Lower lobe of right lung (tissue), 2 donors: ENCODE results near the gene PATJ. TPM values are rescaled to one million over a fixed set of nuclear protein-coding genes. Genes with fewer than 3 reads are reported as not detected.
A peak's percentile ranks its signal among the peaks of the same experiment; 100 is the strongest.
"Not testable (repeated sequence)": the region's sequence is repeated elsewhere in the genome, so short reads cannot be mapped to it uniquely, and the experiment has no call there.

ENCODE experiments used
- ATAC-seq, 2 donors: fragments of 200-7000 bp; cut with Tn5 transposase; one replicate each; pipeline ENCODE4 v1.9.1; 2020 to 2022; ENCODE audit warnings: mild to moderate bottlenecking in 2 of 2, moderate library complexity in 2 of 2
- DNase-seq: peaks from one replicate; pipeline ENCODE4 v3.0.0-alpha.2; 2020
- H3K27ac ChIP-seq: fragments of 200-600 bp; one replicate; pipeline ENCODE4 v1.8.0; 2022
- H3K27me3 ChIP-seq: fragments of 200-600 bp; one replicate; pipeline ENCODE4 v1.8.0; 2022; ENCODE audit warnings: low read depth
- H3K36me3 ChIP-seq: fragments of 200-600 bp; one replicate; pipeline ENCODE4 v1.8.0; 2022; ENCODE audit warnings: mild to moderate bottlenecking
- H3K4me1 ChIP-seq: fragments of 200-600 bp; one replicate; pipeline ENCODE4 v1.8.0; 2022
- H3K4me3 ChIP-seq: fragments of 200-600 bp; one replicate; pipeline ENCODE4 v1.8.0; 2022; ENCODE audit warnings: mild to moderate bottlenecking
- H3K9me3 ChIP-seq: fragments of 200-600 bp; one replicate; pipeline ENCODE4 v1.8.0; 2022
- CTCF ChIP-seq: fragments of 200-600 bp; IDR thresholded peaks from one replicate; pipeline ENCODE4 v1.8.0; 2022; ENCODE audit warnings: antibody characterized with exemption, mild to moderate bottlenecking
- intact Hi-C: fragments of 100-400 bp; cut with DNase I; formaldehyde crosslinking; loops from one replicate; pipeline ENCODE4 v1.11.0; 2022
- total RNA-seq: library from RNA; stranded (reverse); fragmentation: NEBNext Ultra II Directional; extraction: Animal tissue kit (Norgen Biotek cat#: 25700); gene quantifications from one replicate; pipeline ENCODE4 v1.2.1, GENCODE V29; 2021
- donor health status: DM: no; HTN: yes; CAD: no; lungs with severe emphysema.

PATJ gene
- total RNA-seq, 1 donor from 2014 or later, result 63.9 TPM

- Histone ChIP-seq H3K4me3 (no peak overlapping the region), H3K9me3 (no peaks in the 10 kb centered on the region), H3K27ac (no peak overlapping the region), H3K27me3 (no peaks in the 10 kb centered on the region), H3K36me3 (peaks cover 8% of the 10 kb centered on the region), H3K4me1 (no peaks in the 10 kb centered on the region)
- ATAC-seq, result no peak
- intact Hi-C loops, result no loop called here
- TF ChIP-seq CTCF, result no peak
- DNase-seq, result no peak
Observed at GRCh38 chr1:61873581-61873980, 131.3 kb downstream of the PATJ start.

- intact Hi-C loops, result no loop called here
- no peaks in the 10 kb centered on the region for H3K9me3 ChIP-seq
- no peak for TF ChIP-seq CTCF
- ATAC-seq, result no peak
- no peak for DNase-seq
- H3K4me3 ChIP-seq, result no peak overlapping the region
- H3K27me3 ChIP-seq, result no peaks in the 10 kb centered on the region
- H3K27ac ChIP-seq, result no peak overlapping the region
- H3K36me3 ChIP-seq, result peaks cover 8% of the 10 kb centered on the region
- no peaks in the 10 kb centered on the region for H3K4me1 ChIP-seq
Observed at GRCh38 chr1:61873994-61874393, 131.7 kb downstream of the PATJ start.

GRCh38 chr1:61875198-61875597 is 132.9 kb downstream of the PATJ start:
- no peak for TF ChIP-seq CTCF
- Histone ChIP-seq H3K27me3 (no peaks in the 10 kb centered on the region), H3K4me1 (no peaks in the 10 kb centered on the region), H3K36me3 (peaks cover 8% of the 10 kb centered on the region), H3K4me3 (no peak overlapping the region), H3K9me3 (no peaks in the 10 kb centered on the region), H3K27ac (no peak overlapping the region)
- DNase-seq (no peak), ATAC-seq (no peak)
- intact Hi-C loops, result no loop called here

GRCh38 chr1:61879887-61880474 is 137.7 kb downstream of the PATJ start:
- ATAC-seq, H3K4me1 ChIP-seq, H3K9me3 ChIP-seq, H3K4me3 ChIP-seq, H3K27ac ChIP-seq, H3K36me3 ChIP-seq, intact Hi-C loops, DNase-seq, H3K27me3 ChIP-seq: not testable (repeated sequence)

GRCh38 chr1:61887076-61887867 is 145.0 kb downstream of the PATJ start:
- Histone ChIP-seq H3K9me3 (no peaks in the 10 kb centered on the region), H3K4me1 (peaks cover 14% of the 10 kb centered on the region), H3K4me3 (no peak overlapping the region), H3K27ac (peak overlapping the region; percentile 21), H3K27me3 (no peaks in the 10 kb centered on the region), H3K36me3 (no peaks in the 10 kb centered on the region)
- ATAC-seq (peak; percentile 88 to 89), DNase-seq (no peak)
- intact Hi-C loops, result no loop called here
- TF ChIP-seq CTCF, result peak; percentile 10

- no peak for TF ChIP-seq CTCF
- DNase-seq (no peak), ATAC-seq (no peak)
- H3K27me3 ChIP-seq, result no peaks in the 10 kb centered on the region
- no peaks in the 10 kb centered on the region for H3K9me3 ChIP-seq
- H3K27ac ChIP-seq, result peak overlapping the region; percentile 21
- H3K4me3 ChIP-seq, result no peak overlapping the region
- peaks cover 14% of the 10 kb centered on the region for H3K4me1 ChIP-seq
- H3K36me3 ChIP-seq, result no peaks in the 10 kb centered on the region
- intact Hi-C loops, result no loop called here
Observed at GRCh38 chr1:61887931-61888564, 145.8 kb downstream of the PATJ start.
